Measurements from ENCODE around the gene TNNT2. TPM values are rescaled to one million over a fixed set of nuclear protein-coding genes. Genes with fewer than 3 reads are reported as not detected.
A peak's percentile ranks its signal among the peaks of the same experiment; 100 is the strongest.

The TNNT2 gene
- total and polyA plus RNA-seq, 2 of the 13 experiments (the other 11 are each of a cell fraction or from before 2014, with no cell fraction given): 0.20 to 0.63 TPM

DNA sequence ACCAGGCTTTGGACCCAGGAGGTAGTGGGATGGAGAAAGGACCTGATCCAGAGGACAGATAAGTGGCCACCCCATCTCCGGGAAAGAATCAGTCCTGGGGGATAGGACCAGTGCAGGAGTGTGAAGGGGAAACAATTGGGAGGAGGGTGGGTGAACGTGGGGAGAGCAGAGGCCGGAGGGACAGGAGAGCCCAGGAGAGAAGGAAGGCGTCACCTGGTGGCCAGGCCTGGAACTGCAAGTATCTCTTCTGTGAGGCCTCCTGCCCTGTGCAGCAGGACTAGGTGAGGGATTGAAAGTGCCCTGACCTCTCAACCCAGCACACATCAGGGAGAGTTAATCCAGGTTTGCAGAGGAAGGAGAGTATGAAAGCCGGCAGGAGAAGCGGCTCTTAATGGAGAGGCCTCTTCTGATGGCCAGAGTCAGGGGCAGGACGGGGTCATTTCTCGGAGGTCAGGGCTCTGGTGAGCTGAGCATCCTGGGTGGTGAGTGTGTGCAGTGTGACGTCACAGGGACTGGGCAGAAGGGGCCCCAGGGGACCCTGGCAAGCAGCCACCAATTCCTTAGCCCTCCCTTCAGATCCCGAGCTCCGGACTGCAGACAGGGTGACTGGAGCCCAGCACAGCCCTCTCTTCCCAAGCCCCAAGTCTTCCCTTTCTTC, 30.8 kb upstream of the TNNT2 start (continued):
- TF ChIP-seq, protein P1, sequence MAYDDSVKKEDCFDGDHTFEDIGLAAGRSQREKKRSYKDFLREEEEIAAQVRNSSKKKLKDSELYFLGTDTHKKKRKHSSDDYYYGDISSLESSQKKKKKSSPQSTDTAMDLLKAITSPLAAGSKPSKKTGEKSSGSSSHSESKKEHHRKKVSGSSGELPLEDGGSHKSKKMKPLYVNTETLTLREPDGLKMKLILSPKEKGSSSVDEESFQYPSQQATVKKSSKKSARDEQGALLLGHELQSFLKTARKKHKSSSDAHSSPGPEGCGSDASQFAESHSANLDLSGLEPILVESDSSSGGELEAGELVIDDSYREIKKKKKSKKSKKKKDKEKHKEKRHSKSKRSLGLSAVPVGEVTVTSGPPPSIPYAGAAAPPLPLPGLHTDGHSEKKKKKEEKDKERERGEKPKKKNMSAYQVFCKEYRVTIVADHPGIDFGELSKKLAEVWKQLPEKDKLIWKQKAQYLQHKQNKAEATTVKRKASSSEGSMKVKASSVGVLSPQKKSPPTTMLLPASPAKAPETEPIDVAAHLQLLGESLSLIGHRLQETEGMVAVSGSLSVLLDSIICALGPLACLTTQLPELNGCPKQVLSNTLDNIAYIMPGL (CRISPR knock-in tag; IDR thresholded peaks at IDR 0.05; ENCODE audit: borderline replicate concordance in 1 of 2, low read depth in 1 of 2): peak; percentile 34 to 39; a peak in 1 of 4 replicates
- TF ChIP-seq NFE2L2 (IDR thresholded peaks at IDR 0.05; ENCODE audit: low read length): no peak
- no peak for TF ChIP-seq NFRKB (IDR thresholded peaks at IDR 0.05)
- TF ChIP-seq, protein P2, sequence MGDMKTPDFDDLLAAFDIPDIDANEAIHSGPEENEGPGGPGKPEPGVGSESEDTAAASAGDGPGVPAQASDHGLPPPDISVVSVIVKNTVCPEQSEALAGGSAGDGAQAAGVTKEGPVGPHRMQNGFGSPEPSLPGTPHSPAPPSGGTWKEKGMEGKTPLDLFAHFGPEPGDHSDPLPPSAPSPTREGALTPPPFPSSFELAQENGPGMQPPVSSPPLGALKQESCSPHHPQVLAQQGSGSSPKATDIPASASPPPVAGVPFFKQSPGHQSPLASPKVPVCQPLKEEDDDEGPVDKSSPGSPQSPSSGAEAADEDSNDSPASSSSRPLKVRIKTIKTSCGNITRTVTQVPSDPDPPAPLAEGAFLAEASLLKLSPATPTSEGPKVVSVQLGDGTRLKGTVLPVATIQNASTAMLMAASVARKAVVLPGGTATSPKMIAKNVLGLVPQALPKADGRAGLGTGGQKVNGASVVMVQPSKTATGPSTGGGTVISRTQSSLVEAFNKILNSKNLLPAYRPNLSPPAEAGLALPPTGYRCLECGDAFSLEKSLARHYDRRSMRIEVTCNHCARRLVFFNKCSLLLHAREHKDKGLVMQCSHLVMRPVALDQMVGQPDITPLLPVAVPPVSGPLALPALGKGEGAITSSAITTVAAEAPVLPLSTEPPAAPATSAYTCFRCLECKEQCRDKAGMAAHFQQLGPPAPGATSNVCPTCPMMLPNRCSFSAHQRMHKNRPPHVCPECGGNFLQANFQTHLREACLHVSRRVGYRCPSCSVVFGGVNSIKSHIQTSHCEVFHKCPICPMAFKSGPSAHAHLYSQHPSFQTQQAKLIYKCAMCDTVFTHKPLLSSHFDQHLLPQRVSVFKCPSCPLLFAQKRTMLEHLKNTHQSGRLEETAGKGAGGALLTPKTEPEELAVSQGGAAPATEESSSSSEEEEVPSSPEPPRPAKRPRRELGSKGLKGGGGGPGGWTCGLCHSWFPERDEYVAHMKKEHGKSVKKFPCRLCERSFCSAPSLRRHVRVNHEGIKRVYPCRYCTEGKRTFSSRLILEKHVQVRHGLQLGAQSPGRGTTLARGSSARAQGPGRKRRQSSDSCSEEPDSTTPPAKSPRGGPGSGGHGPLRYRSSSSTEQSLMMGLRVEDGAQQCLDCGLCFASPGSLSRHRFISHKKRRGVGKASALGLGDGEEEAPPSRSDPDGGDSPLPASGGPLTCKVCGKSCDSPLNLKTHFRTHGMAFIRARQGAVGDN (CRISPR knock-in tag; IDR thresholded peaks at IDR 0.05): peak; percentile 45
- TF ChIP-seq ZMYM3 (CRISPR knock-in tag; IDR thresholded peaks at IDR 0.05): 0 out of 2 replicates have a peak, but pooled peaks have one; percentile 5
- TF ChIP-seq, protein P3, sequence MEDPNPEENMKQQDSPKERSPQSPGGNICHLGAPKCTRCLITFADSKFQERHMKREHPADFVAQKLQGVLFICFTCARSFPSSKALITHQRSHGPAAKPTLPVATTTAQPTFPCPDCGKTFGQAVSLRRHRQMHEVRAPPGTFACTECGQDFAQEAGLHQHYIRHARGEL (CRISPR knock-in tag; IDR thresholded peaks at IDR 0.05): peak; percentile 38; the same call in 1 of the 2 replicates
- TF ChIP-seq, protein P4, sequence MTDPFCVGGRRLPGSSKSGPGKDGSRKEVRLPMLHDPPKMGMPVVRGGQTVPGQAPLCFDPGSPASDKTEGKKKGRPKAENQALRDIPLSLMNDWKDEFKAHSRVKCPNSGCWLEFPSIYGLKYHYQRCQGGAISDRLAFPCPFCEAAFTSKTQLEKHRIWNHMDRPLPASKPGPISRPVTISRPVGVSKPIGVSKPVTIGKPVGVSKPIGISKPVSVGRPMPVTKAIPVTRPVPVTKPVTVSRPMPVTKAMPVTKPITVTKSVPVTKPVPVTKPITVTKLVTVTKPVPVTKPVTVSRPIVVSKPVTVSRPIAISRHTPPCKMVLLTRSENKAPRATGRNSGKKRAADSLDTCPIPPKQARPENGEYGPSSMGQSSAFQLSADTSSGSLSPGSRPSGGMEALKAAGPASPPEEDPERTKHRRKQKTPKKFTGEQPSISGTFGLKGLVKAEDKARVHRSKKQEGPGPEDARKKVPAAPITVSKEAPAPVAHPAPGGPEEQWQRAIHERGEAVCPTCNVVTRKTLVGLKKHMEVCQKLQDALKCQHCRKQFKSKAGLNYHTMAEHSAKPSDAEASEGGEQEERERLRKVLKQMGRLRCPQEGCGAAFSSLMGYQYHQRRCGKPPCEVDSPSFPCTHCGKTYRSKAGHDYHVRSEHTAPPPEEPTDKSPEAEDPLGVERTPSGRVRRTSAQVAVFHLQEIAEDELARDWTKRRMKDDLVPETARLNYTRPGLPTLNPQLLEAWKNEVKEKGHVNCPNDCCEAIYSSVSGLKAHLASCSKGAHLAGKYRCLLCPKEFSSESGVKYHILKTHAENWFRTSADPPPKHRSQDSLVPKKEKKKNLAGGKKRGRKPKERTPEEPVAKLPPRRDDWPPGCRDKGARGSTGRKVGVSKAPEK (CRISPR knock-in tag; IDR thresholded peaks at IDR 0.05; ENCODE audit: borderline replicate concordance): no peak
- TF ChIP-seq ZNF816 (CRISPR knock-in tag; IDR thresholded peaks at IDR 0.05; ENCODE audit: borderline replicate concordance): no peak
- peak; percentile 56 for TF ChIP-seq SP4 (CRISPR knock-in tag; IDR thresholded peaks at IDR 0.05)
- TF ChIP-seq ZSCAN25 (CRISPR knock-in tag; IDR thresholded peaks at IDR 0.05): 0 out of 2 replicates have a peak, but pooled peaks have one; percentile 44
- TF ChIP-seq, protein P5, sequence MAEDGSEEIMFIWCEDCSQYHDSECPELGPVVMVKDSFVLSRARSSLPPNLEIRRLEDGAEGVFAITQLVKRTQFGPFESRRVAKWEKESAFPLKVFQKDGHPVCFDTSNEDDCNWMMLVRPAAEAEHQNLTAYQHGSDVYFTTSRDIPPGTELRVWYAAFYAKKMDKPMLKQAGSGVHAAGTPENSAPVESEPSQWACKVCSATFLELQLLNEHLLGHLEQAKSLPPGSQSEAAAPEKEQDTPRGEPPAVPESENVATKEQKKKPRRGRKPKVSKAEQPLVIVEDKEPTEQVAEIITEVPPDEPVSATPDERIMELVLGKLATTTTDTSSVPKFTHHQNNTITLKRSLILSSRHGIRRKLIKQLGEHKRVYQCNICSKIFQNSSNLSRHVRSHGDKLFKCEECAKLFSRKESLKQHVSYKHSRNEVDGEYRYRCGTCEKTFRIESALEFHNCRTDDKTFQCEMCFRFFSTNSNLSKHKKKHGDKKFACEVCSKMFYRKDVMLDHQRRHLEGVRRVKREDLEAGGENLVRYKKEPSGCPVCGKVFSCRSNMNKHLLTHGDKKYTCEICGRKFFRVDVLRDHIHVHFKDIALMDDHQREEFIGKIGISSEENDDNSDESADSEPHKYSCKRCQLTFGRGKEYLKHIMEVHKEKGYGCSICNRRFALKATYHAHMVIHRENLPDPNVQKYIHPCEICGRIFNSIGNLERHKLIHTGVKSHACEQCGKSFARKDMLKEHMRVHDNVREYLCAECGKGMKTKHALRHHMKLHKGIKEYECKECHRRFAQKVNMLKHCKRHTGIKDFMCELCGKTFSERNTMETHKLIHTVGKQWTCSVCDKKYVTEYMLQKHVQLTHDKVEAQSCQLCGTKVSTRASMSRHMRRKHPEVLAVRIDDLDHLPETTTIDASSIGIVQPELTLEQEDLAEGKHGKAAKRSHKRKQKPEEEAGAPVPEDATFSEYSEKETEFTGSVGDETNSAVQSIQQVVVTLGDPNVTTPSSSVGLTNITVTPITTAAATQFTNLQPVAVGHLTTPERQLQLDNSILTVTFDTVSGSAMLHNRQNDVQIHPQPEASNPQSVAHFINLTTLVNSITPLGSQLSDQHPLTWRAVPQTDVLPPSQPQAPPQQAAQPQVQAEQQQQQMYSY (CRISPR knock-in tag; IDR thresholded peaks at IDR 0.05): no peak
- TF ChIP-seq, protein P6, sequence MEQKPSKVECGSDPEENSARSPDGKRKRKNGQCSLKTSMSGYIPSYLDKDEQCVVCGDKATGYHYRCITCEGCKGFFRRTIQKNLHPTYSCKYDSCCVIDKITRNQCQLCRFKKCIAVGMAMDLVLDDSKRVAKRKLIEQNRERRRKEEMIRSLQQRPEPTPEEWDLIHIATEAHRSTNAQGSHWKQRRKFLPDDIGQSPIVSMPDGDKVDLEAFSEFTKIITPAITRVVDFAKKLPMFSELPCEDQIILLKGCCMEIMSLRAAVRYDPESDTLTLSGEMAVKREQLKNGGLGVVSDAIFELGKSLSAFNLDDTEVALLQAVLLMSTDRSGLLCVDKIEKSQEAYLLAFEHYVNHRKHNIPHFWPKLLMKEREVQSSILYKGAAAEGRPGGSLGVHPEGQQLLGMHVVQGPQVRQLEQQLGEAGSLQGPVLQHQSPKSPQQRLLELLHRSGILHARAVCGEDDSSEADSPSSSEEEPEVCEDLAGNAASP (CRISPR knock-in tag; IDR thresholded peaks at IDR 0.05; ENCODE audit: borderline replicate concordance): 0 out of 2 replicates have a peak, but pooled peaks have one; percentile 40
